ENCODE data around the gene APBB2.

The APBB2 gene

DNA sequence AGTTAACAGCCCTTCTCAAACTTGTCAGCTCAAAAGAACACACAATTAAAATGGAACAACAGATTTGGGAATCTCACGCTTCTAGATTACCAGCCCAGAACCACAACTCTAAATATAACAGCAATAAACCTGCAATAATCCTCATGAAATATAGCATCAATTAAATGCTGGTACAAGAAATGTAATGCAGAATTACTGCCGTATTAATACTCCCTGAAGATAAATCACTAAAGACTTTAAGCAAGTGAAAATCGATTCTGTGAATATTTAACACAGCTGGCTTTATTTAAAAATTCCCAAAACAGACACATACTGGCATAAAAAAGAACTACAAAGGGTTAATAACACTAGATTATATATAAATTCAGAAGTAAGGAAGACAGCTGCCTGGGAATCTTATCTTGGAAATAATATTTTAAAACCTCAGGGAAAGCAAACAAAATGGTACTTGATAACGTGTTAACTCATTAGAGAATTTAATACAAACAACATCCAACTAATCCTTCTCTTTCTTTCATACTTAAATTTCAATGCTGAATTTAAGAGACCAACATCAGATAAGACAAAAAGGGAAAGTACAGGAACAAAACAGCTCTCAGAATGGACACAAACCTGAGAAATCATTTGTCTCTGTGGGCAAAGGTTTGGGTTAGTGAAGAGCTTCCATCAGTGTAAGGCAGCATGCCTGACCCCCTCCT lies 34.7 kb downstream of the APBB2 start:
- TF ChIP-seq, protein P1, sequence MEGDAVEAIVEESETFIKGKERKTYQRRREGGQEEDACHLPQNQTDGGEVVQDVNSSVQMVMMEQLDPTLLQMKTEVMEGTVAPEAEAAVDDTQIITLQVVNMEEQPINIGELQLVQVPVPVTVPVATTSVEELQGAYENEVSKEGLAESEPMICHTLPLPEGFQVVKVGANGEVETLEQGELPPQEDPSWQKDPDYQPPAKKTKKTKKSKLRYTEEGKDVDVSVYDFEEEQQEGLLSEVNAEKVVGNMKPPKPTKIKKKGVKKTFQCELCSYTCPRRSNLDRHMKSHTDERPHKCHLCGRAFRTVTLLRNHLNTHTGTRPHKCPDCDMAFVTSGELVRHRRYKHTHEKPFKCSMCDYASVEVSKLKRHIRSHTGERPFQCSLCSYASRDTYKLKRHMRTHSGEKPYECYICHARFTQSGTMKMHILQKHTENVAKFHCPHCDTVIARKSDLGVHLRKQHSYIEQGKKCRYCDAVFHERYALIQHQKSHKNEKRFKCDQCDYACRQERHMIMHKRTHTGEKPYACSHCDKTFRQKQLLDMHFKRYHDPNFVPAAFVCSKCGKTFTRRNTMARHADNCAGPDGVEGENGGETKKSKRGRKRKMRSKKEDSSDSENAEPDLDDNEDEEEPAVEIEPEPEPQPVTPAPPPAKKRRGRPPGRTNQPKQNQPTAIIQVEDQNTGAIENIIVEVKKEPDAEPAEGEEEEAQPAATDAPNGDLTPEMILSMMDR (IDR thresholded peaks at IDR 0.05; ENCODE audit: low read depth, low read length, missing control alignments): no peak
- DNase-seq (ENCODE audit: low read depth): no peak
- no peak overlapping the region for H3K4me3 ChIP-seq (ENCODE audit: low read depth, low read length)
- in situ Hi-C loops (cut with HindIII; ENCODE audit: low sequenced_read_pairs): no loop called here

DNA sequence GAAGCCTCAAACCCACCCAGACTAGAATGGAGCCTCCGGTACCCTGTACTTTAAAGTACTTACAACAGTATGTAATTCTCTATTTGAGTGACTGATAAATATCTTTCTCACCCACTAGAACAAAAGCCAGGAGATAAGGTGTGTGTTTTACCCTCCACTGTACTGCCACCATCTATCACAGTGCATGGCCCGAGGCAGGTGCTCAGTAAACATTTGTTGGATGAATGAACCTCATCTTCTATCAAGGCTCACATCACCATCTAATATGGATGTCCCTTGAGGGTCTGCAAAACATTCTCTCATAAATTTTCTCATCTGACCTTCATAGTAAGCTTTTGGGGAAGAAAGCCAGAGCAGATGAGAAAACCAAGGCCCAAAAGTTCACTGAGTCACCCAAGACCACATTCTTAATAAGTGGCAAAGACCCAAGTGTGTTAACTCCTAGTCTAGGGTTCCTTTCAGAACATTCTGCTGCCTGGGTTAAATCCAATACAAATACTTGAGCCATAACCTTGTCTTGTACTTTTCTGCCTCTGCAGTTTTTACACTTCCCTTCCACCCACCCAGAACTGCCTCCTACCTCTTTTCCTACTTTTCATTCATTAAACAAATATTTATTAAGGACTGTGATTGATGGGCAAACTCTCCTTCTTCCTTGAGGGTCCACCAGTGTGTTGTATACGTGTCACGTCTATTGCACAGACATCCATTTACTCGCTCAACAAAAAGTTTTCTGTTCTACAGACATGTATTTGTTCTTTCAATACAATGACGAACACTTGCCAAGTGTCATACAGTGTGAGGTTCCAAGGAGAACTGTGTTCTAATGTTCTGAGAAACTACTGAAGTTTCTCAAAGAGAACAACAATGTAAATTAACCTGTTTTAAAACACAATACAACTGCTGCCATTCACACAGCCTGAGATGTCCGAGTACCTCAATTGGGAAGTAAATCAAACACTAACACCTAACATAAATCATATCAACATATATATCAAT lies 35.7 kb downstream of the APBB2 start:
- DNase-seq (ENCODE audit: low read depth): peak; percentile 86
- TF ChIP-seq, protein P1 (IDR thresholded peaks at IDR 0.05; ENCODE audit: low read depth, low read length, missing control alignments): no peak
- H3K4me3 ChIP-seq (ENCODE audit: low read depth, low read length): no peak overlapping the region
- in situ Hi-C loops (cut with HindIII; ENCODE audit: low sequenced_read_pairs): no loop called here

DNA sequence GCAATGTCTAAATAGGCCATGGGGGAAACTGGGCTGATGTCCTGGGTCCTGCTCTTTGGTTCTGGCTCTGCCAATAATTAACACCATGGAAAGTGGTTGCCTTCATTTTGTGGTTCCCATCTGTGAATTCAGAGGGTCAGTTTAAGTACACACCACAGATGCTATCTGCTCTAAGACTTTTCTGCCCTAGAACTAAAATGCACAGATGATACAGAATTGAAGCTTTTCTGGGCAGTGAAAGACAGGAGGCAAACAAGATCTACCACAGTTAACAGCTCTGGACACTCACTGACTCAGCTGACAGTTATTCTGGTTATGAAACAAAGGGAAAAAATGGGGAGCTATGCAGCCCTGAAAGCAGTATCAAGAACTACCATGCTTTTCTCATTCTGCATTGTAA lies 37.3 kb downstream of the APBB2 start:
- TF ChIP-seq, protein P1 (IDR thresholded peaks at IDR 0.05; ENCODE audit: low read depth, low read length, missing control alignments): peak; percentile 31
- no peak overlapping the region for H3K4me3 ChIP-seq (ENCODE audit: low read depth, low read length)
- DNase-seq (ENCODE audit: low read depth): peak; percentile 57
- in situ Hi-C loops (cut with HindIII; ENCODE audit: low sequenced_read_pairs): no loop called here

DNA sequence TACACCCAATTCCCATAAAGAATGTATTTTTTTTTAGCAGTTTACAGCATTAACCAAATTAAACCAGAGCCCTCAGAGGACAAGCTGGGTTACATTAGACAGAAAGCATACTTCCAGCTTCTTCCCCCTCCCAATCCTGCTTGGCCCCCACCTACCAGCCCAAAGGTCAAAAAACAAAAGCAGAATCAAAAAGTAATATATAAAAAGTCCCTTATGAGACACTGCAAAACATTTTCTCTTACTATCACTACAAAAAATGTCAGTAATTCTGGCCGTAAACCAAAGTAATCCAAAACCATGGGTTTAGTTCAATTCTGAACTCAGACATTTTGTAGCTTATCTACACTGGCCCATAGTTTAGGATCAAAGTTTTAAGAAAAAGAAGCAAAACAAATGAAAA lies 38.0 kb downstream of the APBB2 start:
- no peak for DNase-seq (ENCODE audit: low read depth)
- in situ Hi-C loops (cut with HindIII; ENCODE audit: low sequenced_read_pairs): no loop called here
- no peak overlapping the region for H3K4me3 ChIP-seq (ENCODE audit: low read depth, low read length)
- TF ChIP-seq, protein P1 (IDR thresholded peaks at IDR 0.05; ENCODE audit: low read depth, low read length, missing control alignments): no peak

DNA sequence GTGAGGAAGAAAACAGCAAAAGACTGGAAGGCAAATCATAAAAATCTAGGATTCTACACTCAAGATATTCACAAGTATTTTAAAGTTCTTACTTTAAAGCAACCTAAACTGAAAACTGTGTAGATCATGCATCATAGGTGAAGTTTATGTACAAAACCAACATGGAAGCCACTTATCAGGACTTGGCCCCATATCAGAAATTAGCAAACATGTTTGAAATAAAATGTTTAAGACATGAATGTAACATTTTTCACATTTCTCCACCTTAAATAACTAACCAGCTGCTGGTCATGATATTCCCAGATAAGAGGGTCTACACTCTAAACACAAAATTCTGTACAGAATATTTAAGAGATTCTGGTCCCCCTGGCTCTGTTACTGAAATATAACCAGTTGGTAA lies 38.5 kb downstream of the APBB2 start:
- no peak for DNase-seq (ENCODE audit: low read depth)
- no peak overlapping the region for H3K4me3 ChIP-seq (ENCODE audit: low read depth, low read length)
- in situ Hi-C loops (cut with HindIII; ENCODE audit: low sequenced_read_pairs): no loop called here

DNA sequence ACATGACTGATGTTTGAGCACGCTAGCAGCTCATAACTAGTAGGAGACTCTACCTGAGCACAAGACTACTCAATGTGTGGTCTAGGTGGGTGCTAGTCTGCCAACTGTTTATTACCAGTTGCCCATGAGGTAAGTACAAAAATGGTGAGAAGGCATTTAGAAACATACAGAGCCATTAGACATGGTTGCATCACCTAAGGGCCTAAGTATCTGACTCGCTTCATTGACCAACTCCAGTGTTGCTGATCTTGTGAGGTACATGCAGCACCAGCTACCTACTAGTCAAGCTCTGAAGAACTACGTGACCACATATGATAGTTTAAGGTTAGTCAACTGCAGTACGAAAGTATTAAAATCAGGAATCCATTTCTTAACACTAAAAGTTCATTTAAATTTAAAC lies 39.9 kb downstream of the APBB2 start:
- no peak overlapping the region for H3K4me3 ChIP-seq (ENCODE audit: low read depth, low read length)
- in situ Hi-C loops (cut with HindIII; ENCODE audit: low sequenced_read_pairs): no loop called here
- DNase-seq (ENCODE audit: low read depth): no peak
- TF ChIP-seq, protein P1 (IDR thresholded peaks at IDR 0.05; ENCODE audit: low read depth, low read length, missing control alignments): no peak

More for the DNA sequence above, 38.5 kb downstream of the APBB2 start:
- TF ChIP-seq, protein P1 (IDR thresholded peaks at IDR 0.05; ENCODE audit: low read depth, low read length, missing control alignments): no peak
